HEK293 (cell line): ENCODE measurements around the gene SARM1.

ENCODE experiments used
- BCL6B ChIP-seq: fragments of 450-650 bp; formaldehyde crosslinking; IDR thresholded peaks from 2 replicates; pipeline ENCODE4 v1.5.1; 2017; ENCODE audit warnings: missing biosample characterization, missing genetic modification characterization
- CTCF ChIP-seq: fragments of 450-650 bp; formaldehyde crosslinking; IDR thresholded peaks from 2 replicates; pipeline ENCODE4 v1.5.1; 2016; ENCODE audit warnings: missing biosample characterization, missing genetic modification characterization
- FEZF1 ChIP-seq: fragments of 450-650 bp; formaldehyde crosslinking; IDR thresholded peaks from 2 replicates; pipeline ENCODE4 v1.5.1; 2016; ENCODE audit warnings: missing biosample characterization, missing genetic modification characterization
- GLIS2 ChIP-seq: fragments of 450-650 bp; formaldehyde crosslinking; IDR thresholded peaks from 2 replicates; pipeline ENCODE4 v1.5.1; 2016; ENCODE audit warnings: missing biosample characterization, missing genetic modification characterization
- KLF8 ChIP-seq: fragments of 450-650 bp; formaldehyde crosslinking; IDR thresholded peaks from 2 replicates; pipeline ENCODE4 v1.5.1; 2016; ENCODE audit warnings: missing biosample characterization, missing genetic modification characterization
- PBX3 ChIP-seq: sonication (generic); formaldehyde crosslinking; IDR thresholded peaks from 2 replicates; pipeline ENCODE4 v1.8.1; 2022; ENCODE audit warnings: mild to moderate bottlenecking, moderate library complexity, missing genetic modification reagents
- PRDM10 ChIP-seq: fragments of 450-650 bp; formaldehyde crosslinking; IDR thresholded peaks from 2 replicates; pipeline ENCODE4 v1.5.1; 2016; ENCODE audit warnings: missing biosample characterization, missing genetic modification characterization
- RBAK ChIP-seq: fragments of 450-650 bp; formaldehyde crosslinking; IDR thresholded peaks from 2 replicates; pipeline ENCODE4 v1.5.1; 2016; ENCODE audit warnings: missing biosample characterization, missing genetic modification characterization
- ZBTB11 ChIP-seq: fragments of 450-650 bp; formaldehyde crosslinking; conservative IDR thresholded peaks from 2 replicates; pipeline ENCODE4 v1.5.1; 2016; ENCODE audit warnings: low read depth, missing biosample characterization, missing genetic modification characterization
- ZNF114 ChIP-seq: fragments of 450-650 bp; formaldehyde crosslinking; IDR thresholded peaks from 2 replicates; pipeline ENCODE4 v1.5.0; 2017; ENCODE audit warnings: missing biosample characterization, missing genetic modification characterization
- ZNF174 ChIP-seq: fragments of 450-650 bp; formaldehyde crosslinking; IDR thresholded peaks from 2 replicates; pipeline ENCODE4 v1.5.0; 2017; ENCODE audit warnings: missing biosample characterization, mild to moderate bottlenecking, missing genetic modification characterization
- ZNF223 ChIP-seq: fragments of 450-650 bp; formaldehyde crosslinking; IDR thresholded peaks from 2 replicates; pipeline ENCODE4 v1.5.1; 2016; ENCODE audit warnings: missing biosample characterization, missing genetic modification characterization
- ZNF248 ChIP-seq: fragments of 450-650 bp; formaldehyde crosslinking; IDR thresholded peaks from 2 replicates; pipeline ENCODE4 v1.5.1; 2017; ENCODE audit warnings: missing biosample characterization, missing genetic modification characterization
- ZNF266 ChIP-seq: fragments of 450-650 bp; formaldehyde crosslinking; IDR thresholded peaks from 2 replicates; pipeline ENCODE4 v1.5.1; 2016; ENCODE audit warnings: missing biosample characterization, missing genetic modification characterization, low read depth
- ZNF362 ChIP-seq: fragments of 450-650 bp; formaldehyde crosslinking; IDR thresholded peaks from 2 replicates; pipeline ENCODE4 v1.5.1; 2016; ENCODE audit warnings: missing biosample characterization, missing genetic modification characterization
- ZNF624 ChIP-seq: fragments of 450-650 bp; formaldehyde crosslinking; IDR thresholded peaks from 2 replicates; pipeline ENCODE4 v1.5.1; 2017; ENCODE audit warnings: missing biosample characterization, missing genetic modification characterization
- ZNF629 ChIP-seq: fragments of 450-650 bp; formaldehyde crosslinking; IDR thresholded peaks from 2 replicates; pipeline ENCODE4 v1.5.1; 2017; ENCODE audit warnings: missing biosample characterization, missing genetic modification characterization
- ZNF658 ChIP-seq: fragments of 450-650 bp; formaldehyde crosslinking; IDR thresholded peaks from 2 replicates; pipeline ENCODE4; 2016; ENCODE audit warnings: missing biosample characterization, missing genetic modification characterization
- ZNF660 ChIP-seq: fragments of 450-650 bp; IDR thresholded peaks from 2 replicates; pipeline ENCODE4 v1.5.1; 2018; ENCODE audit warnings: missing biosample characterization, mild to moderate bottlenecking, missing genetic modification characterization
- ZNF777 ChIP-seq: fragments of 450-650 bp; formaldehyde crosslinking; IDR thresholded peaks from 2 replicates; pipeline ENCODE4 v1.5.1; 2017; ENCODE audit warnings: missing biosample characterization, missing genetic modification characterization, borderline replicate concordance
- ZNF785 ChIP-seq: fragments of 450-650 bp; formaldehyde crosslinking; IDR thresholded peaks from 2 replicates; pipeline ENCODE4 v1.5.1; 2016; ENCODE audit warnings: missing biosample characterization, missing genetic modification characterization
- ZSCAN4 ChIP-seq: fragments of 450-650 bp; formaldehyde crosslinking; IDR thresholded peaks from 2 replicates; pipeline ENCODE4 v1.5.1; 2017; ENCODE audit warnings: missing biosample characterization, missing genetic modification characterization

Gene SARM1

GRCh38 chr17:28371245-28372202, at the start of gene SARM1 (continued):
- peak; percentile 98 for TF ChIP-seq PRDM10 (tag by site-specific recombination)
- TF ChIP-seq ZNF785 (tag by site-specific recombination): peak; percentile 89; the same call in 1 of the 2 replicates
- TF ChIP-seq ZNF777 (tag by site-specific recombination): peak; percentile 76; the same call in 1 of the 2 replicates
- TF ChIP-seq ZNF660: no peak
- TF ChIP-seq ZNF223: peak; percentile 100
- TF ChIP-seq ZNF658: no peak
- TF ChIP-seq ZNF266 (tag by site-specific recombination): no peak; the same call in 1 of the 2 replicates
- no peak for TF ChIP-seq ZNF624 (tag by site-specific recombination)
- no peak for TF ChIP-seq ZSCAN4 (tag by site-specific recombination)
- peak; percentile 84 for TF ChIP-seq GLIS2 (tag by site-specific recombination)
- TF ChIP-seq ZNF114: no peak
- peak; percentile 70 for TF ChIP-seq PBX3 (CRISPR knock-in tag)
- TF ChIP-seq RBAK (tag by site-specific recombination): no peak
- TF ChIP-seq KLF8 (tag by site-specific recombination): peak; percentile 69
- TF ChIP-seq ZNF248 (tag by site-specific recombination): no peak
- TF ChIP-seq CTCF: 0 out of 2 replicates have a peak, but pooled peaks have one; percentile 23
- peak; percentile 25; the same call in 1 of the 2 replicates for TF ChIP-seq ZNF629 (tag by site-specific recombination)
- TF ChIP-seq ZNF174 (tag by site-specific recombination): no peak
- no peak for TF ChIP-seq FEZF1 (tag by site-specific recombination)
- TF ChIP-seq BCL6B: no peak
- TF ChIP-seq ZNF362 (tag by site-specific recombination): no peak
- peak; percentile 43 for TF ChIP-seq ZBTB11
